H1 (cell line): ENCODE measurements around the gene RARRES2. TPM values are rescaled to one million over a fixed set of nuclear protein-coding genes. Genes with fewer than 3 reads are reported as not detected.
A peak's percentile ranks its signal among the peaks of the same experiment; 100 is the strongest.

Source experiments
- CTCF ChIA-PET: fragments of 300-600 bp; sonication (Branson Sonifier 250); formaldehyde crosslinking; loops from one replicate; lab custom pipeline; 2021; ENCODE audit not compliant: partially characterized antibody; lab: Charles Lee
- POLR2A ChIA-PET: fragments of 300-600 bp; sonication (Branson Sonifier 250); formaldehyde crosslinking; loops from one replicate; lab custom pipeline; 2021; ENCODE audit warnings: inconsistent platforms; ENCODE audit not compliant: partially characterized antibody; lab: Charles Lee
- DNase-seq, 2 experiments: peaks; one replicate each; pipeline versions ENCODE4 v3.0.0 to v3.0.0-alpha.2; 2010 to 2022; ENCODE audit warnings: low spot score in 2 of 2, low read depth in 1 of 2, mixed read lengths in 1 of 2
- FAIRE-seq: peaks from 2 replicates; lab custom pipeline; 2011; peaks lifted over from hg19 to GRCh38; lab: Jason Lieb, UNC
- H2AFZ ChIP-seq: 2 replicates; pipeline ENCODE4 v1.8.1; 2012; ENCODE audit warnings: low read length, inconsistent platforms
- H2AK5ac ChIP-seq: 2 replicates; pipeline ENCODE4 v1.6.1; 2013; ENCODE audit warnings: low read depth, low read length
- H2BK120ac ChIP-seq: replicated peaks from 2 replicates; pipeline ENCODE3; 2013; ENCODE audit warnings: low read depth, low read length, inconsistent platforms
- H2BK12ac ChIP-seq: 2 replicates; pipeline ENCODE4 v1.6.1; 2013; ENCODE audit warnings: low read depth, low read length
- H2BK15ac ChIP-seq: 2 replicates; pipeline ENCODE4 v1.6.1; 2013; ENCODE audit warnings: low read length
- H2BK20ac ChIP-seq: 2 replicates; pipeline ENCODE4 v1.6.1; 2013; ENCODE audit warnings: low read length
- H2BK5ac ChIP-seq: 2 replicates; pipeline ENCODE4 v1.6.1; 2013; ENCODE audit warnings: low read depth, low read length
- H3K14ac ChIP-seq: 2 replicates; pipeline ENCODE4 v1.6.1; 2013; ENCODE audit warnings: inconsistent platforms; ENCODE audit not compliant: insufficient read length
- H3K18ac ChIP-seq: 2 replicates; pipeline ENCODE4 v1.6.1; 2013; ENCODE audit warnings: low read length; ENCODE audit errors: extremely low read depth
- H3K23ac ChIP-seq: 2 replicates; pipeline ENCODE4 v1.6.1; 2013; ENCODE audit warnings: inconsistent platforms; ENCODE audit not compliant: insufficient read length
- H3K23me2 ChIP-seq: 2 replicates; pipeline ENCODE4 v1.6.1; 2013; ENCODE audit warnings: low read depth, low read length
- H3K27ac ChIP-seq: 2 replicates; pipeline ENCODE4 v1.6.1; 2011; ENCODE audit warnings: low read depth, low read length, inconsistent platforms
- H3K27me3 ChIP-seq, 4 experiments: replicated peaks in 1 of 4; 1 replicate in 1 of 4; 2 replicates in 3 of 4; pipeline versions ENCODE4 v1.6.1 to v1.8.1; 2011 to 2013; ENCODE audit warnings: low read length in 3 of 4, mild to moderate bottlenecking in 3 of 4, inconsistent platforms in 2 of 4, mixed read lengths in 2 of 4, moderate library complexity in 1 of 4; ENCODE audit not compliant: control insufficient read depth in 3 of 4, insufficient read depth in 3 of 4; ENCODE audit errors: extremely low read depth in 1 of 4
- H3K36me3 ChIP-seq, 4 experiments: 2 replicates each; pipeline versions ENCODE4 v1.6.1 to v1.8.1; 2011 to 2013; ENCODE audit warnings: mild to moderate bottlenecking in 4 of 4, low read length in 3 of 4, moderate library complexity in 2 of 4, control low read depth in 1 of 4, inconsistent platforms in 1 of 4; ENCODE audit not compliant: insufficient read depth in 4 of 4, control insufficient read depth in 2 of 4
- H3K4ac ChIP-seq: replicated peaks from 2 replicates; pipeline ENCODE3; 2013; ENCODE audit warnings: low read length, low read depth, mixed read lengths, inconsistent platforms; ENCODE audit not compliant: insufficient read length
- H3K4me1 ChIP-seq, 4 experiments: replicated peaks in 1 of 4; 1 replicate in 1 of 4; 2 replicates in 3 of 4; pipeline versions ENCODE4 v1.6.1 to v1.8.1; 2011 to 2013; ENCODE audit warnings: low read length in 3 of 4, inconsistent platforms in 2 of 4, mixed read lengths in 1 of 4; ENCODE audit not compliant: insufficient read depth in 4 of 4, control insufficient read depth in 3 of 4
- H3K4me2 ChIP-seq, 2 experiments: 2 replicates each; pipeline versions ENCODE4 v1.6.1 to v1.8.1; 2011 to 2013; ENCODE audit warnings: low read depth in 2 of 2, low read length in 2 of 2, control low read depth in 1 of 2, inconsistent platforms in 1 of 2, mild to moderate bottlenecking in 1 of 2; ENCODE audit not compliant: insufficient read depth in 1 of 2
- H3K4me3 ChIP-seq, 4 experiments: fragments of 200-600, 300-600 bp in 1 of 4; sonication (generic), shearing (Covaris generic), sonication (Bioruptor Twin) in 1 of 4; 2 replicates each; pipeline versions ENCODE4 v1.5.1 to v1.8.1; 2011 to 2016; ENCODE audit warnings: low read length in 4 of 4, low read depth in 3 of 4, control low read depth in 2 of 4, inconsistent platforms in 2 of 4, mild to moderate bottlenecking in 2 of 4, mixed read lengths in 1 of 4, moderate library complexity in 1 of 4; ENCODE audit not compliant: insufficient read depth in 2 of 4; ENCODE audit errors: extremely low read depth in 1 of 4
- H3K56ac ChIP-seq: replicated peaks from 2 replicates; pipeline ENCODE3; 2013; ENCODE audit warnings: low read depth, mild to moderate bottlenecking, mixed read lengths, low read length, inconsistent platforms; ENCODE audit not compliant: insufficient read length
- H3K79me1 ChIP-seq: 2 replicates; pipeline ENCODE4 v1.6.1; 2013; ENCODE audit warnings: low read depth, low read length, control low read depth
- H3K79me2 ChIP-seq, 2 experiments: 2 replicates each; pipeline versions ENCODE4 v1.6.1 to v1.8.1; 2012 to 2013; ENCODE audit warnings: low read length in 2 of 2, mild to moderate bottlenecking in 2 of 2, inconsistent platforms in 1 of 2; ENCODE audit not compliant: insufficient read depth in 2 of 2, control insufficient read depth in 1 of 2
- H3K9ac ChIP-seq, 4 experiments: replicated peaks in 1 of 4; 1 replicate in 1 of 4; 2 replicates in 3 of 4; pipeline versions ENCODE4 v1.6.1 to v1.8.1; 2011 to 2013; ENCODE audit warnings: low read depth in 3 of 4, low read length in 3 of 4, control low read depth in 2 of 4, mild to moderate bottlenecking in 2 of 4, moderate library complexity in 2 of 4, inconsistent platforms in 1 of 4; ENCODE audit errors: extremely low read depth in 1 of 4
- H3K9me3 ChIP-seq, 2 experiments: 2 replicates each; pipeline versions ENCODE4 v1.6.1 to v1.8.1; 2012 to 2013; ENCODE audit warnings: mild to moderate bottlenecking in 2 of 2, moderate library complexity in 2 of 2, control low read depth in 1 of 2, inconsistent platforms in 1 of 2, low read depth in 1 of 2, low read length in 1 of 2, mixed read lengths in 1 of 2; ENCODE audit not compliant: insufficient read depth in 2 of 2
- H4K20me1 ChIP-seq, 2 experiments: replicated peaks in 1 of 2; 2 replicates each; pipeline versions ENCODE3 to v1.8.1; 2011 to 2013; ENCODE audit warnings: inconsistent platforms in 2 of 2, low read length in 2 of 2, mild to moderate bottlenecking in 1 of 2; ENCODE audit not compliant: insufficient read depth in 2 of 2, control insufficient read depth in 1 of 2
- H4K5ac ChIP-seq: 2 replicates; pipeline ENCODE4 v1.6.1; 2013; ENCODE audit warnings: low read length, low read depth, mixed read lengths, inconsistent platforms; ENCODE audit not compliant: insufficient read length
- H4K8ac ChIP-seq: 2 replicates; pipeline ENCODE4 v1.8.0; 2013; ENCODE audit warnings: mild to moderate bottlenecking, moderate library complexity, low read length, inconsistent platforms; ENCODE audit not compliant: insufficient read depth; ENCODE audit errors: extremely low read depth
- H4K91ac ChIP-seq: replicated peaks from 2 replicates; pipeline ENCODE3; 2013; ENCODE audit warnings: low read length, mixed read lengths, inconsistent platforms; ENCODE audit not compliant: insufficient read length
- MAFK ChIP-seq: IDR thresholded peaks from 2 replicates; pipeline ENCODE4 v1.6.1; 2012; ENCODE audit warnings: low read depth, mild to moderate bottlenecking, improper control_type of control experiment, low read length
- POLR2A ChIP-seq, 2 experiments: IDR thresholded peaks; 1 replicate in 1 of 2; 2 replicates in 1 of 2; pipeline ENCODE4 v1.6.1; 2011; ENCODE audit warnings: low read depth in 2 of 2, low read length in 2 of 2, mild to moderate bottlenecking in 2 of 2; ENCODE audit errors: control extremely low read depth in 1 of 2
- WGBS, 2 experiments: shearing (Covaris generic) in 1 of 2; methylation state at CpG; one replicate each; pipeline versions ENCODE4 v1.1.6 to v1.1.7; 2013 to 2015; ENCODE audit warnings: low lambda C conversion rate in 2 of 2, mixed read lengths in 2 of 2, inconsistent platforms in 1 of 2, low coverage in 1 of 2, missing lambda C conversion rate in 1 of 2; ENCODE audit not compliant: insufficient replicate concordance in 2 of 2, insufficient coverage in 1 of 2, insufficient read length in 1 of 2; ENCODE audit errors: extremely low coverage in 1 of 2, missing lambda C conversion rate in 1 of 2; 5-methylcytosine and 5-hydroxymethylcytosine counted together
- polyA plus RNA-seq, 7 experiments: library from polyadenylated mRNA; depleted of rRNA in 3 of 7; stranded (reverse) in 5 of 7; unstranded in 2 of 7; fragments of >200 nt in 5 of 7; fragments of 200-250 nt in 2 of 7; gene quantifications; 1 replicate in 5 of 7; 2 replicates in 1 of 7; 4 replicates in 1 of 7; pipeline versions ENCODE4 v1.2.1 to v1.2.3, GENCODE V29; 2011 to 2013; ENCODE audit warnings: missing spikeins in 2 of 7, mixed read lengths in 2 of 7
- total RNA-seq: library from RNA; stranded (reverse); fragmentation: NEBNext Ultra II Directional; extraction: Animal tissue kit (Norgen Biotek cat#: 25700); gene quantifications from 2 replicates; pipeline ENCODE4 v1.2.1, GENCODE V29; 2021

Gene RARRES2
- total and polyA plus RNA-seq, 2 of the 8 experiments (the other 6 are each of a cell fraction or from before 2014, with no cell fraction given) = 254 to 441 TPM

DNA sequence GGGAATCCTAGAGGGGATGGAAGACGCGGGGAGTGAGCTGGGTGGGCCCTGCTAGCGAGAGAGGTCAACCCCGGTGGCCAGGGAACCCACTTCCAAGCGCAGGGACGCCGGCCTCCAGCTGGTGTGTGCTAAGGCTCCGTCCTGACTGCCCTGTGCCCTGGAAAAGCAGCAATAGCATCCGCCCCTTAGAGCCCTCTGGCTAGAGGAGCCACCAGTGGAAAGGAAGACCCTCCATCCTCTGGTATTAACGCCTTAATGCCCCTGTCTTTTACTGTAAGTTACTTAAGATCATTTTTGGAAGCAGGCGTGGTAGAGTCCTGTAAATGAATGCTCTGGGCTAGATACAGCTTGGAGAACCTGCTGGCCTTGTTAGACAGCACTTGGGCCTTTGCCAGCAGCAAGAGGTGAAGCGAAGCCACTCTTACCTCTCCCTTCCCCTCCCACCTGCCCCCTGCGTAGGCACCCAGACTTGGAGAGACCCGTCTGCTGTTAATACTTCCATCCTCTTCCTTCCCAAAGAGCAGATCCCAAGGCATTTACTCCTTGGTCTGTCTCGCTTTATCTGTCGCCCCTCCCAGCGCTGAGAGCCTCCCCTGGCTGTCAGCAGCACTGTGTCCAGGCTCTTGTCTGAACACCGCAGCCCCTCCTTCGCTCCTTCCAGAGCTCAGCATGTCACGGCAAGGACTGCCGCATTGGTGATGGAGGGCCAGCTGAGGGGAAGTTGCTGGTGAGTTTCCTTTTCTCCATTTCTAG, 31.8 kb upstream of the RARRES2 start:
- Histone ChIP-seq H3K27me3 (no peaks in the 10 kb centered on the region), H3K23me2 (peaks cover 11% of the 10 kb centered on the region; the same call in 1 of the 2 replicates), H3K9ac (peak overlapping the region in 1 of 4 experiments; percentile 6; a peak in 2 of 7 replicates), H3K27ac (no peak overlapping the region), H4K8ac (no peak overlapping the region)
- CTCF ChIA-PET = interaction anchor here (1.1 to 2.5 kb wide), 7 partner anchors 11 to 47 kb away, joined by 3 to 9 read pairs (median 4); no protein-coding TSS in a partner anchor
- no peak for DNase-seq
- TF ChIP-seq MAFK (no peak), POLR2A (IDR thresholded peaks at IDR 0.05; ENCODE audit: control extremely low read depth in 1 of 2, low read depth in 2 of 2, low read length in 2 of 2) (peak; percentile 35 to 73)
- TF ChIP-seq, all 59 proteins: peak for 1
- Histone ChIP-seq H3K4ac (no peak overlapping the region), H3K14ac (no peak overlapping the region), H3K56ac (no peak overlapping the region), H3K23ac (no peak overlapping the region), H3K4me2 (no peak overlapping the region; a peak in 1 of 4 replicates), H2BK12ac (no peak overlapping the region), H2AFZ (no peak overlapping the region), H2BK15ac (no peak overlapping the region), H3K18ac (peak overlapping the region; percentile 83; the same call in 1 of the 2 replicates), H3K4me3 (no peak overlapping the region), H3K4me1 (peaks cover 7 to 30% (median 11%) of the 10 kb centered on the region in 4 experiments), H2AK5ac (peak overlapping the region; percentile 71; the same call in 1 of the 2 replicates), H4K5ac (no peak overlapping the region), H3K36me3 (peaks cover 16 to 49% (median 31%) of the 10 kb centered on the region in 4 experiments), H3K79me2 (peaks cover 7 to 54% of the 10 kb centered on the region in 2 experiments; a peak in 3 of 4 replicates), H3K9me3 (no peaks in the 10 kb centered on the region), H3K79me1 (peaks cover 18% of the 10 kb centered on the region), H2BK20ac (no peak overlapping the region), H4K20me1 (peaks cover 2 to 15% of the 10 kb centered on the region in 2 experiments), H2BK5ac (no peak overlapping the region; the same call in none of the 2 replicates), H2BK120ac (no peak overlapping the region), H4K91ac (no peak overlapping the region)
- no peak for FAIRE-seq
- POLR2A ChIA-PET = interaction anchor here (1.0 to 8.6 kb wide), 12 partner anchors 6 to 43 kb away, joined by 4 to 230 read pairs (median 6); partner anchors contain the start of gene REPIN1
- 95% methylated on average over 21 of the region's 21 CpGs; no CpG with 5 or more reads in 1 of the 2 experiments for WGBS, 2 experiments
